ENCODE measurements around the gene RASGRF2.
A peak's percentile ranks its signal among the peaks of the same experiment; 100 is the strongest.

The RASGRF2 gene

DNA sequence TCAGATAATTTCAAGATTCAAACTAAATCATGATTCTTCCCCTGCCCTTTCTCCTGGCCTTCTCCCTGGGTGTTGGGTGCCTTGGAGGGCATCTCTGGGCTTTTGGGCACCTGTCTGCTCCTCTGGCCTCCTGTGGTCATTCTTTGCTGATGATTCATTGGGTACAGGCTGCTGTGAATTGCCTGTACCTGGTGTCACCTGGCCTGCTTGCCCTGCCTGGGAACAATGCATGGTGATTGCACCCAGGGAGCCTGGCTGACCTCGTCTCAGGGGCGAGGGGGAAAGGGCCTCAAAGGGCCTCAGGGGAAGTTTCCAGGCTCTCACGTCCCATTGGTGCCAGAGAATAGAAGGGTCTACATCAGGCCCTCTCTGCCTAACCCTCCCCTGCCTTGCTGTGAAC, 252.9 kb downstream of the RASGRF2 start:
- no peak for DNase-seq

DNA sequence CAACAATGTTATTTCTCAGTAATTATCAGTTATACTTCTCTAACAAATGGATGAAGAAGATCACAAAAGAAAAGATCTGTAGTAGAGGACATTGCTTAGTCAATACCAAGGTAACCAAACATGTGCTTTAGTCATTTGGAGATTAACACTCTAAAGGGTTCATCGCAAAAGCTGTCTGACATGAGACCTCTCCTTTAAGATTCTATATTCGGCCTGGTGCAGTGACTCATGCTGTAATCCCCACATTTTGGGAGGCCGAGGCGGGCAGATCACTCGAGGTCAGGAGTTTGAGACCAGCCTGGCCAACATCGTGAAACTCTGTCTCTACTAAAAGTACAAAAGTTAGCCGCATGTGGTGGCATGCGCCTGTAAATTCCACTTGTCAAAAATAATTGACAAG, 254.7 kb downstream of the RASGRF2 start:
- no peak for DNase-seq

- DNase-seq, result no peak
These were observed 256.0 kb downstream of the RASGRF2 start for GRCh38 chr5:81216152-81216551.

DNA sequence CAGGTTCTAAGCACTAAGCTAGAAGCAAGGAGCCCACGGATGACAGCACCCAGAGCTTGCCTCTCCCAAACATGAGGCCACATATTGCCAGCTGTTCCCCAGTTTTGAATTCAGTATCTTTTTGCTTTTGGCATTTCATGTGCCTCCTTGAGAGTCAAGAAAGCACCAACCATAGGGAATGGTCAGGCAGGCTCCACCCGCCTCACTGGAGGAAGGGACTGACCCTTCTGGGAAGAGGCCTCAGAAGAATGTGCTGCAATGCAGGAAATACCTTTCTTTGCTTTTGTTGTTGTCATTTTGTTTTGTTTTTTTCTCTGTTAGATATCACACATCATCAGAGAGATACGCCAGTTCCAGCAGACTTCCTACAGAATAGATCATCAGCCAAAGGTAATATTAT, 259.2 kb downstream of the RASGRF2 start:
- no peak for DNase-seq

DNA sequence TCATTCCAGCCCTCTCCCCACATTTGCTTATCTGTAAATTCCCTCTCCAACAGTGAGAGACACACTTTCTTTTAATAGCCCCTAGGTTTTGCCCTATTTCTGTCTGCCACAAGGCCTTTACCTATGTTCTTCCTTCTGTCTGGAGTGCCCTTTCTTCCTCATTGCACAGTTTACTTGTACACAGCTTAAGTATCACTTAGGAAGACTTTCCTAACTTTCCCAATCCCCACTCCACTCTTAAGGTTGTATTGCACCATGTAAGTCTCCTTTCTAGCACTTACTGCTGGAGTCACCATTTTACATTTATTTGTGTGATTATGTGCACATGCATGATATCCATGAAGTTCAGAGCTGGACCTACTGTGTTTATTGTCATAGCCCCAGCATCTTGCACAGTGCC, 262.1 kb downstream of the RASGRF2 start:
- no peak for DNase-seq

GRCh38 chr5:81225463-81225862, 265.3 kb downstream of the RASGRF2 start:
- no peak for DNase-seq

GRCh38 chr5:81226286-81226685, 266.1 kb downstream of the RASGRF2 start:
- DNase-seq, result no peak

DNA sequence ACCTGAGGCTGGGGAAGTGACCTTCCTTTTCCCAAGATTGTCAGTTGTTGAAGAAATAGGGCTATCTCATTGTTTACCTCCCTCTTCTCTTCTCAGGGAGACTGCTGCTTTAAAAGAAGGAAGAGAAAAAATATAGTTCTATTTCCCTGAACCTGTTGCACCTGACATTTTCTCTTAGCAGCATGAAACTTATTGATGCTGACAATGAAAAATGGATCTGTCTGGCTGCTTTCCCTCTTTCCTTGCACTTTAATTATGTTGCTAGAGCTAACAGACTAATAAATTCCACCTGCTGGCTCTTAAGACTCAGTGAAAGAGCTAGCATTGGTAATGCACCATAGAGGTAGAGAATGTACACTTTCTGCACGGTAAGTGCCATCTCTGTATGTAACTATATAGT, 266.8 kb downstream of the RASGRF2 start:
- no peak for DNase-seq

- no peak for DNase-seq
These were observed 267.9 kb downstream of the RASGRF2 start for GRCh38 chr5:81228084-81228483.

DNA sequence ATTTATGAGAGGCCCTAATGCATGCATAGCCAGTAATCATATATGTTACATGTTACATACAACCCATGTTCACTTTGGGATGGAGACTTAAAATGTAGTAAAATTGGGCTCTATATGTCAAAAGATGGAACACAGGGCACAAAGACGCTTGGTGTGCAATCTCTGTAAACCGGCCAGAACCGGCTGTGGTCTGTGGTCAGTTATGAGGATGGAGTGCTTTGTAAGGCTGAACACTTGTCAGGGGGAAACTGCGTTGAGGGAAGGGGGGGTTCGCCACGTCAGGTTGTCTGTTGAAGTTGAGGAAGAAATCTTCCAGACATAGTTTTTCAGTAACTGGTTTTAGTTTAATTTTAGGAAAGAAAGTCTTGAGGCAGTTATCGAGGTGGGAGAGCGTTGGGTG, 270.3 kb downstream of the RASGRF2 start:
- DNase-seq, result no peak

DNA sequence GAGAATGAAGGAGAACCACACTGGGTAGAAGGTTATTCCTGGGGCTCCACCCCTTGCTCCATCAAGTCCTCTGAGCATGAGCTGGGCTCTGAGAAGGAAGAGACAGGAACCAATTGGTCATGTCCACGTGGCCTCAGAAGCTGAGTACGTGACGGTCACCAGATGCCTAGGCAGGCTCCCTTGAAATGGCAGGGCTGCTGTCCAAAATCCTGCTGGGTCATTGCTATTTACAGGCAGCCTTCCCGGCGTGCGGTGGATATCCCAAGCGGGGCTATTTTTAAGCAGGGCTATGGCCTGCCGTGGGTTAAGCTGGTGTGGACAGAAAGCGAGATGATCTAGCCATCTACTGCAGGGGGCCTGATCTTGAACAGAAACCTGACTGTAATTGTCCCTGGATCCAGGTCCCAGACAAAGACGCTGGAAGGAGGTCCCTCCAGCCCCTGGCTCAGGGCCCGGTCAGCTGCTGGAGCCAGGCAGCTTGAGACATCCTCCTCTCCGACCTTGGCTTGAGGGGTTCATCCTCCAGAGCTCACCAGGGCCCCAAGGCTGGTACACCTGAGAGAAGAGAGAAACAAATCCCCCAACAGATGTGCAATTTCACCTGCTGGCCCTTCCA, 272.4 kb downstream of the RASGRF2 start:
- no peak for DNase-seq

DNA sequence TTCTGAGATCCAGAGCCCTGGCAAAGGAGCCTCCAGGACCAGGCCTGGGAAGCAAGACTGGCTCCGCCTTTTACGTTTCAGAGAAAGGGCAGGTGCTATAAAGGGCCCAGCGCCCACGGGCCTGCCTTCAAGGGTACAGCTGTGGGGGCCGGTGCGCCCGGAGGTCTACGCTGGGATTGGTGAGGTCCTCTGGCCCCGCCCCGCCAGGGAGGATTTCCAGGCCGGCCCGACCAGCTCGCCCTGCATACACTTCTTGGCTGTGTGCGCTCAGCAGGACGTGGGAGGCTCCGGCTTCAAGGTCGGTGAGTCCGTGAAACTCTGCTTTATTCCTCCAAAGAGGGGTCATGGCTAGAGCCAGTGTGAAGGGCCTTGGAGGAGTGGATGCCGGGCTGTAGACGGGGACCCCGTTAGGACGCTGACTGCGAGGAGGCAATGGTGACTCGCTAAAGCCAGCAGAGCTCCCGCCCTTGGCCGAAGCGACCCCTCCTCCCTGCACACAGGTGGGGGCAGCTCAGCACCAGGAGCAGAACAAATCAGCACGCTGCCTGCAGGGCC, 273.0 kb downstream of the RASGRF2 start, which contains the start of gene CKMT2:
Gene CKMT2 (plus strand): TSS at position 243 of the 555 bp plus-strand sequence. CDS start 17,811 bp downstream, outside the sequence.
- DNase-seq, result no peak

- no peak for DNase-seq
These were observed 274.1 kb downstream of the RASGRF2 start for GRCh38 chr5:81234299-81234698.

DNA sequence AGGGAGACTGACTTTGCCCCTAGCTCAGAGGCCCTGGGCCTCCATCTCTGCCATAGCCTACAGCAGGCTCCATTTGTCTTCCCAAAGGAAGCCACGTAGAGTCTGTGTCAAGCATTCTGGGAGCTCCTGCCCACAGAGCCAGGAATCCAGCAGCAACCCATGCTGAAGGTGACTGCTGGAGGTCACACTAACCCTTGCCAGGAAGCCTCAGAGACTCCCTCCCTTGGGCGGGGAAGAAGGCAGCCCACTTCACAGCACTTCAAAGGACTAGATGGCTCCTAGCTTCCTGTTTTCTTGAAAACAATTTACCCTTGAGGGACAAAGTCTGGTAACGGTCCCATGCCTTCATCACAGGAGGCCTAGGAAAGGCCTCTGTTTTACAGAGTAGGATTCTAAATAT, 274.6 kb downstream of the RASGRF2 start:
- DNase-seq, result no peak

DNA sequence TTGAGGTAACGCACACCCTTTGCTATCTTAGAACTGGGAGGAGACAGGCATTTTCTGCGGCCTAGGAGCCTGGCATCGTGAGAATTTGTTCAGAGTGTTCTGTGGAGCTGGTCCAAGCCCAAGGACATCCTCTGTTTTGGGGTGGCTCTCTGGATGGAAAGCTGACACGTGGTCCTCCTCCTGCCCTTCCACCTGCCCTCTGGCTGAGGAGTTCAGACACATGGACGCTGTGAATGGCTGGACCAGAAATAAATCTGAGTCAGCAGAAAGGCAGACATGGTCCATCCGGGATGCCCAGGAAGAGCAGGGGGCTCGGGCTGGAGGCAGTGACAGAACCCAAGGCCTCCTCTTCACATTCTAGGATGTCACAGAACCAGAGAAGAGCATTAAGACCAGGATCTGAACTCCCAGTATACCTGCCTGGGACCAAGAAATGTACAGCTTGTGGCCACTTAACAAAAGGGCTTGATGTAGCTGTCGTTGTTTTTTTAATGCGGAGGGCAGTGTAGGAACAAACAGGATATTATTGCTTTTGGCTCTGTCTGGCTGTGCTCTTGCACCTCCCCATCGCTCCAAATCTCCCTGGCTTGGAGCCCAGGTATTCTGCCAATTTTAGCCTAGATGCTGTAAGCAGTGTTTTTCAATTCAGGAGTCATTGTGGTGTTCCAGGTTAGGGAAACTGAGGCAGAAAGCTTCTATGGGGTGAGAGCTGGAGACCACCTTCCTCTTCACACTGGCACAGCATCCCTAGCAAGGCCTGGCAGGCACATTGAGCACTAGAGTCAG, 275.3 kb downstream of the RASGRF2 start:
- no peak for DNase-seq

- DNase-seq, result no peak
These were observed 278.3 kb downstream of the RASGRF2 start for GRCh38 chr5:81238460-81238859.

DNA sequence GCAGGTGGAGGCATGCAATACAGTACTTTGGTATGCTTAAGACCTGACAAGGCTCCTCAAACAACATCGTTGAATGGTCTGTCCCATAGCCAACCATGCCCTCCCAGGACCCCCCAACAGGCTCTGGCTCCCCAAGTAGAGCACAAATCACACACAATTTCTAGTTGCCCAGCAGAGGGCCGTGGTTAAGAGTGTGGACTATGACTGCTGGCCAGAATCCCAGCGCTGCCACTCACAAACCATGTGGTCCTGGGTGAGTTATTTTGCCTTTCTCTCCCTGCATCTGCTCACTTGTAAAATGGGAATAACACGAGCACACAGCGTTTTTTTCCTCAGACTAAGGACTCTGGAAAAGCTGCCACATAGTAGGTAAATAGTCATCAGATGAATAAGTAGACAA, 279.4 kb downstream of the RASGRF2 start:
- DNase-seq, result no peak

DNA sequence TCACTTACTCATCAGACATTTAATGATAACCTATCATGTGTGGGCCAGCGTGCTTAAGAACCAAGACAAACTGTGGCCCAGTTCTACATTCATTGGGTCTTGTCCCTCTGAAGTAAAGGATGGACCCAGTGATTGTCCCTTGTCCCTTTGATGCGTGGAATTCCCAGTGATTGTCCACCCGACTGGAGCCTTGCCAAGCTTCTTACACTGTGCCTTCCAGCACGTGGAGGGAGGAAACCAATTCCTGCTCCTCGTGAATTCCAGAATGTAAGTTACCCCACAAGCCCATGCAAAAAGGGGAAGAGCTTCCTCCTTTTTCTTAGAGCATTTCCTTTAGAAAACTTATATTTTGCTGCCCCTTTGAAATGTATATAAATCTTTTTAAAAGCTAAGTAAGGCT, 280.8 kb downstream of the RASGRF2 start:
- no peak for DNase-seq

- no peak for DNase-seq
These were observed 281.9 kb downstream of the RASGRF2 start for GRCh38 chr5:81241961-81242648.

GRCh38 chr5:81242906-81243436, 282.8 kb downstream of the RASGRF2 start:
- DNase-seq, result peak; percentile 3

GRCh38 chr5:81244451-81244850, 284.3 kb downstream of the RASGRF2 start:
- no peak for DNase-seq

- no peak for DNase-seq
These were observed 285.7 kb downstream of the RASGRF2 start for GRCh38 chr5:81245871-81246235.

- no peak for DNase-seq
These were observed 286.5 kb downstream of the RASGRF2 start for GRCh38 chr5:81246697-81247096.
